Neural cell (in vitro differentiated cells): ENCODE results near the gene GPRC5A. TPM values are rescaled to one million over a fixed set of nuclear protein-coding genes. Genes with fewer than 3 reads are reported as not detected.
"Not testable (repeated sequence)": the region's sequence is repeated elsewhere in the genome, so short reads cannot be mapped to it uniquely, and the experiment has no call there.

Experiments used
- H2AFZ ChIP-seq: fragments of 200-600, 300-800 bp; sonication (generic), shearing (Covaris generic); 2 replicates; pipeline ENCODE4 v1.6.0; 2014; ENCODE audit warnings: low read depth, mild to moderate bottlenecking, antibody characterized with exemption, low read length, moderate library complexity
- H3F3A ChIP-seq: fragments of 200-600 bp; shearing (Covaris generic); 2 replicates; pipeline ENCODE4 v1.6.1; 2016; ENCODE audit warnings: mild to moderate bottlenecking, moderate library complexity, mixed read lengths, antibody characterized with exemption, low read length; ENCODE audit not compliant: insufficient read depth, poor library complexity, severe bottlenecking
- H3K27ac ChIP-seq: fragments of 200-600, 300-800 bp; sonication (generic), shearing (Covaris generic); 2 replicates; pipeline ENCODE4 v1.5.1; 2014; ENCODE audit warnings: mild to moderate bottlenecking, low read length, moderate library complexity
- H3K27me3 ChIP-seq: fragments of 300-800, 200-600 bp; sonication (generic), shearing (Covaris generic); 2 replicates; pipeline ENCODE4 v1.6.0; 2014; ENCODE audit warnings: mild to moderate bottlenecking, low read depth, low read length, moderate library complexity; ENCODE audit not compliant: insufficient read depth
- H3K36me3 ChIP-seq: fragments of 300-800, 200-600 bp; sonication (generic), shearing (Covaris generic); 2 replicates; pipeline ENCODE4 v1.5.1; 2014; ENCODE audit warnings: mild to moderate bottlenecking, antibody characterized with exemption, low read length, moderate library complexity; ENCODE audit not compliant: insufficient read depth
- H3K4me2 ChIP-seq: fragments of 300-800, 200-600 bp; sonication (generic), shearing (Covaris generic); 2 replicates; pipeline ENCODE4 v1.6.0; 2014; ENCODE audit warnings: mild to moderate bottlenecking, low read length
- H3K4me3 ChIP-seq: fragments of 300-800, 200-600 bp; sonication (generic), shearing (Covaris generic); 2 replicates; pipeline ENCODE4 v1.5.1; 2014; ENCODE audit warnings: mild to moderate bottlenecking, low read length, moderate library complexity
- H3K79me2 ChIP-seq: fragments of 200-600 bp; shearing (Covaris generic); replicated peaks from 2 replicates; pipeline ENCODE4 v1.6.0; 2014; ENCODE audit warnings: mild to moderate bottlenecking, low read length, moderate library complexity; ENCODE audit not compliant: insufficient read depth
- H3K9ac ChIP-seq: fragments of 300-800, 200-600 bp; sonication (generic), shearing (Covaris generic); 2 replicates; pipeline ENCODE4 v1.6.1; 2016; ENCODE audit warnings: mild to moderate bottlenecking, low read length, mixed read lengths
- H3K9me2 ChIP-seq: fragments of 200-600 bp; shearing (Covaris generic); 2 replicates; pipeline ENCODE4 v1.6.1; 2016; ENCODE audit warnings: mild to moderate bottlenecking, low read length, mixed read lengths; ENCODE audit not compliant: insufficient read depth
- H3K9me3 ChIP-seq: fragments of 200-600, 300-800 bp; sonication (generic), shearing (Covaris generic); 2 replicates; pipeline ENCODE4 v1.6.1; 2016; ENCODE audit warnings: mild to moderate bottlenecking, mixed run types, low read length, moderate library complexity, mixed read lengths
- H4K20me1 ChIP-seq: fragments of 200-600 bp; shearing (Covaris generic); 2 replicates; pipeline ENCODE4 v1.6.1; 2016; ENCODE audit warnings: mild to moderate bottlenecking, mixed run types; ENCODE audit not compliant: insufficient read depth
- EP300 ChIP-seq: fragments of 450-650 bp; conservative IDR thresholded peaks from 2 replicates; pipeline ENCODE4 v1.6.1; 2014; ENCODE audit warnings: antibody characterized with exemption, mild to moderate bottlenecking, moderate library complexity; ENCODE audit not compliant: poor library complexity, severe bottlenecking
- EZH2 ChIP-seq: fragments of 200-600, 300-800 bp; shearing (Covaris generic), sonication (generic); IDR thresholded peaks from 2 replicates; pipeline ENCODE4 v1.6.1; 2014; ENCODE audit warnings: antibody characterized with exemption, low read length, borderline replicate concordance, mild to moderate bottlenecking; ENCODE audit not compliant: insufficient read depth, poor library complexity, severe bottlenecking
- MXI1 ChIP-seq: fragments of 450-650 bp; conservative IDR thresholded peaks from 2 replicates; pipeline ENCODE4 v1.6.1; 2014; ENCODE audit warnings: antibody characterized with exemption, mild to moderate bottlenecking; ENCODE audit not compliant: poor library complexity, severe bottlenecking
- POLR2AphosphoS5 ChIP-seq: IDR thresholded peaks from 2 replicates; pipeline ENCODE4 v1.6.1; 2012
- RAD21 ChIP-seq: fragments of 450-650 bp; conservative IDR thresholded peaks from 2 replicates; pipeline ENCODE4 v1.6.1; 2014; ENCODE audit warnings: antibody characterized with exemption, mild to moderate bottlenecking, moderate library complexity
- SMC3 ChIP-seq: fragments of 450-650 bp; conservative IDR thresholded peaks from 2 replicates; pipeline ENCODE4 v1.6.1; 2014; ENCODE audit warnings: antibody characterized with exemption, mild to moderate bottlenecking, moderate library complexity; ENCODE audit not compliant: poor library complexity
- TAF1 ChIP-seq: IDR thresholded peaks from 2 replicates; pipeline ENCODE4 v1.6.1; 2012; ENCODE audit warnings: low read depth
- polyA plus RNA-seq: library from polyadenylated mRNA; depleted of rRNA; stranded (reverse); fragments of >200 nt; gene quantifications from 2 replicates; pipeline ENCODE4 v1.2.3, GENCODE V29; 2014
- TF ChIP-seq, protein P1 (sequence below): fragments of 450-650 bp; IDR thresholded peaks from 2 replicates; pipeline ENCODE4 v1.5.1; 2014; ENCODE audit warnings: antibody characterized with exemption, mild to moderate bottlenecking, moderate library complexity; ENCODE audit not compliant: poor library complexity, severe bottlenecking
- TF ChIP-seq, protein P2 (sequence below): IDR thresholded peaks from 2 replicates; pipeline ENCODE4 v1.6.1; 2012; ENCODE audit warnings: borderline replicate concordance

GPRC5A gene
- polyA plus RNA-seq, 1 donor from 2014 or later = 0.09 TPM

GRCh38 chr12:12872934-12873275 is 18.5 kb upstream of the GPRC5A start:
- TF ChIP-seq, protein P1, sequence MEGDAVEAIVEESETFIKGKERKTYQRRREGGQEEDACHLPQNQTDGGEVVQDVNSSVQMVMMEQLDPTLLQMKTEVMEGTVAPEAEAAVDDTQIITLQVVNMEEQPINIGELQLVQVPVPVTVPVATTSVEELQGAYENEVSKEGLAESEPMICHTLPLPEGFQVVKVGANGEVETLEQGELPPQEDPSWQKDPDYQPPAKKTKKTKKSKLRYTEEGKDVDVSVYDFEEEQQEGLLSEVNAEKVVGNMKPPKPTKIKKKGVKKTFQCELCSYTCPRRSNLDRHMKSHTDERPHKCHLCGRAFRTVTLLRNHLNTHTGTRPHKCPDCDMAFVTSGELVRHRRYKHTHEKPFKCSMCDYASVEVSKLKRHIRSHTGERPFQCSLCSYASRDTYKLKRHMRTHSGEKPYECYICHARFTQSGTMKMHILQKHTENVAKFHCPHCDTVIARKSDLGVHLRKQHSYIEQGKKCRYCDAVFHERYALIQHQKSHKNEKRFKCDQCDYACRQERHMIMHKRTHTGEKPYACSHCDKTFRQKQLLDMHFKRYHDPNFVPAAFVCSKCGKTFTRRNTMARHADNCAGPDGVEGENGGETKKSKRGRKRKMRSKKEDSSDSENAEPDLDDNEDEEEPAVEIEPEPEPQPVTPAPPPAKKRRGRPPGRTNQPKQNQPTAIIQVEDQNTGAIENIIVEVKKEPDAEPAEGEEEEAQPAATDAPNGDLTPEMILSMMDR = no peak
- TF ChIP-seq EZH2 = no peak
- no peak for TF ChIP-seq RAD21
- no peak for TF ChIP-seq SMC3
- no peak for TF ChIP-seq EP300
- TF ChIP-seq MXI1 = no peak
- TF ChIP-seq, protein P2, sequence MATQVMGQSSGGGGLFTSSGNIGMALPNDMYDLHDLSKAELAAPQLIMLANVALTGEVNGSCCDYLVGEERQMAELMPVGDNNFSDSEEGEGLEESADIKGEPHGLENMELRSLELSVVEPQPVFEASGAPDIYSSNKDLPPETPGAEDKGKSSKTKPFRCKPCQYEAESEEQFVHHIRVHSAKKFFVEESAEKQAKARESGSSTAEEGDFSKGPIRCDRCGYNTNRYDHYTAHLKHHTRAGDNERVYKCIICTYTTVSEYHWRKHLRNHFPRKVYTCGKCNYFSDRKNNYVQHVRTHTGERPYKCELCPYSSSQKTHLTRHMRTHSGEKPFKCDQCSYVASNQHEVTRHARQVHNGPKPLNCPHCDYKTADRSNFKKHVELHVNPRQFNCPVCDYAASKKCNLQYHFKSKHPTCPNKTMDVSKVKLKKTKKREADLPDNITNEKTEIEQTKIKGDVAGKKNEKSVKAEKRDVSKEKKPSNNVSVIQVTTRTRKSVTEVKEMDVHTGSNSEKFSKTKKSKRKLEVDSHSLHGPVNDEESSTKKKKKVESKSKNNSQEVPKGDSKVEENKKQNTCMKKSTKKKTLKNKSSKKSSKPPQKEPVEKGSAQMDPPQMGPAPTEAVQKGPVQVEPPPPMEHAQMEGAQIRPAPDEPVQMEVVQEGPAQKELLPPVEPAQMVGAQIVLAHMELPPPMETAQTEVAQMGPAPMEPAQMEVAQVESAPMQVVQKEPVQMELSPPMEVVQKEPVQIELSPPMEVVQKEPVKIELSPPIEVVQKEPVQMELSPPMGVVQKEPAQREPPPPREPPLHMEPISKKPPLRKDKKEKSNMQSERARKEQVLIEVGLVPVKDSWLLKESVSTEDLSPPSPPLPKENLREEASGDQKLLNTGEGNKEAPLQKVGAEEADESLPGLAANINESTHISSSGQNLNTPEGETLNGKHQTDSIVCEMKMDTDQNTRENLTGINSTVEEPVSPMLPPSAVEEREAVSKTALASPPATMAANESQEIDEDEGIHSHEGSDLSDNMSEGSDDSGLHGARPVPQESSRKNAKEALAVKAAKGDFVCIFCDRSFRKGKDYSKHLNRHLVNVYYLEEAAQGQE = no peak
- TF ChIP-seq POLR2AphosphoS5 = no peak
- no peak for TF ChIP-seq TAF1
- Histone ChIP-seq H3K9ac (no peak overlapping the region), H3K9me2 (no peaks in the 10 kb centered on the region), H3K27ac (no peak overlapping the region), H3F3A (no peaks in the 10 kb centered on the region), H2AFZ (no peak overlapping the region), H3K79me2 (no peaks in the 10 kb centered on the region), H3K27me3 (no peaks in the 10 kb centered on the region), H3K9me3 (no peaks in the 10 kb centered on the region), H3K4me3 (no peak overlapping the region), H3K4me2 (no peak overlapping the region), H4K20me1 (no peaks in the 10 kb centered on the region), H3K36me3 (no peaks in the 10 kb centered on the region)

DNA sequence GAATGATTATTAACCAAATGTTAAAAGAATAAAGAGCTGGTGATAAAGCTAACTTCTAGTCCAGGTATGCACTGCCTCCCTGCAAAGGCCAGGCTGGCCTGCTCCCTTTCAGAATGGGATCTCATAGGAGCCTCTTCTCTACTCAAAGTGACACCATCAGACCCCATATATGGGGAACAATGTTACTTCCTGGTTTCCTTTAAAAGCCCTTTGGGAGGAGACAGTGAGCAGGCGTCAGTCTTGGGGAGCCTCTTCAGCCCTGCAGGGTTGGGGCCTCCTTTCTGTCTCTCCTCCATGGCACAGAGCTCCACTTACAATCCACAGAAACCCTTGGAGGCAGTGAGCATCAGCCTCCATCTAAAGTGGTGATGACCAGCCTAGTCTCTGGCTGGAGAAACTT is 17.3 kb upstream of the GPRC5A start:
- Histone ChIP-seq H4K20me1 (no peaks in the 10 kb centered on the region), H3K4me3 (no peak overlapping the region), H3K79me2 (no peaks in the 10 kb centered on the region), H3K9me2 (no peaks in the 10 kb centered on the region), H3K27me3 (no peaks in the 10 kb centered on the region), H3K27ac (no peak overlapping the region), H3F3A (no peaks in the 10 kb centered on the region), H3K9ac (no peak overlapping the region), H3K4me2 (no peak overlapping the region), H2AFZ (no peak overlapping the region), H3K9me3 (no peaks in the 10 kb centered on the region), H3K36me3 (no peaks in the 10 kb centered on the region)
- no peak for TF ChIP-seq POLR2AphosphoS5
- TF ChIP-seq EP300 = no peak
- TF ChIP-seq MXI1 = no peak
- no peak for TF ChIP-seq SMC3
- TF ChIP-seq RAD21 = no peak
- TF ChIP-seq, protein P2 = no peak
- TF ChIP-seq, protein P1 = no peak
- no peak for TF ChIP-seq TAF1
- no peak for TF ChIP-seq EZH2

DNA sequence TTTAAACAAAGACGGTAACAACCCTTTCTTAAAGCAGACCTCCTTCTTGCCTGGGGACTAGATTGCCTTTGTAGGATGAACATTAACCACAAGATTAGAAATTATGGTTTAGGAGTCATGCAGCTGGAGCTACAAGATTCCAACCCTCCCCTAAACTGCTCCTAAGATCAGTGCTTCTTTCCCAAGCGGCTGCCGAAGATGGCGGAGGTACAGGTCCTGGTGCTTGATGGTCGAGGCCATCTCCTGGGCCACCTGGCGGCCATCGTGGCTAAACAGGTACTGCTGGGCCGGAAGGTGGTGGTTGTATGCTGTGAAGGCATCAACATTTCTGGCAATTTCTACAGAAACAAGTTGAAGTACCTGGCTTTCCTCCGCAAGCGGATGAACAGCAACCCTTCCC is 16.1 kb upstream of the GPRC5A start:
- not testable (repeated sequence) for H3K9me2 ChIP-seq, H3K27ac ChIP-seq, H3K27me3 ChIP-seq, H3K4me2 ChIP-seq, H3K4me3 ChIP-seq, H3F3A ChIP-seq, H2AFZ ChIP-seq, H3K79me2 ChIP-seq, H3K36me3 ChIP-seq, H3K9ac ChIP-seq, H3K9me3 ChIP-seq, H4K20me1 ChIP-seq
